Lower lobe of right lung (tissue), 2 donors: ENCODE measurements around the gene USF2. TPM values are rescaled to one million over a fixed set of nuclear protein-coding genes. Genes with fewer than 3 reads are reported as not detected.

Experiments used
- ATAC-seq, 2 donors: fragments of 200-7000 bp; cut with Tn5 transposase; one replicate each; pipeline ENCODE4 v1.9.1; 2020 to 2022; ENCODE audit warnings: mild to moderate bottlenecking in 2 of 2, moderate library complexity in 2 of 2
- DNase-seq: peaks from one replicate; pipeline ENCODE4 v3.0.0-alpha.2; 2020
- H3K27ac ChIP-seq: fragments of 200-600 bp; one replicate; pipeline ENCODE4 v1.8.0; 2022
- H3K27me3 ChIP-seq: fragments of 200-600 bp; one replicate; pipeline ENCODE4 v1.8.0; 2022; ENCODE audit warnings: low read depth
- H3K36me3 ChIP-seq: fragments of 200-600 bp; one replicate; pipeline ENCODE4 v1.8.0; 2022; ENCODE audit warnings: mild to moderate bottlenecking
- H3K4me1 ChIP-seq: fragments of 200-600 bp; one replicate; pipeline ENCODE4 v1.8.0; 2022
- H3K4me3 ChIP-seq: fragments of 200-600 bp; one replicate; pipeline ENCODE4 v1.8.0; 2022; ENCODE audit warnings: mild to moderate bottlenecking
- H3K9me3 ChIP-seq: fragments of 200-600 bp; one replicate; pipeline ENCODE4 v1.8.0; 2022
- CTCF ChIP-seq: fragments of 200-600 bp; IDR thresholded peaks from one replicate; pipeline ENCODE4 v1.8.0; 2022; ENCODE audit warnings: antibody characterized with exemption, mild to moderate bottlenecking
- intact Hi-C: fragments of 100-400 bp; cut with DNase I; formaldehyde crosslinking; loops from one replicate; pipeline ENCODE4 v1.11.0; 2022
- total RNA-seq: library from RNA; stranded (reverse); fragmentation: NEBNext Ultra II Directional; extraction: Animal tissue kit (Norgen Biotek cat#: 25700); gene quantifications from one replicate; pipeline ENCODE4 v1.2.1, GENCODE V29; 2021
- donor health status: DM: no; HTN: yes; CAD: no; lungs with severe emphysema.

Gene USF2
- total RNA-seq, 1 donor from 2014 or later, result 171 TPM

- no peak for TF ChIP-seq CTCF
- no peak overlapping the region for H3K27ac ChIP-seq
- no peak overlapping the region for H3K4me3 ChIP-seq
- H3K4me1 ChIP-seq, result no peaks in the 10 kb centered on the region
- peaks cover 13% of the 10 kb centered on the region for H3K27me3 ChIP-seq
- DNase-seq, result no peak
- intact Hi-C loops, result no loop called here
- no peaks in the 10 kb centered on the region for H3K36me3 ChIP-seq
- H3K9me3 ChIP-seq, result no peaks in the 10 kb centered on the region
- no peak for ATAC-seq
Observed at GRCh38 chr19:35288906-35289305, 20.1 kb downstream of the USF2 start.

- ATAC-seq (no peak), DNase-seq (no peak)
- H3K4me1 ChIP-seq, result no peaks in the 10 kb centered on the region
- no peaks in the 10 kb centered on the region for H3K9me3 ChIP-seq
- no peaks in the 10 kb centered on the region for H3K36me3 ChIP-seq
- H3K4me3 ChIP-seq, result no peak overlapping the region
- TF ChIP-seq CTCF, result no peak
- H3K27ac ChIP-seq, result no peak overlapping the region
- peaks cover 15% of the 10 kb centered on the region for H3K27me3 ChIP-seq
- intact Hi-C loops, result no loop called here
Observed at GRCh38 chr19:35290381-35291127, 21.8 kb downstream of the USF2 start.

GRCh38 chr19:35291259-35291658, 22.5 kb downstream of the USF2 start:
- Histone ChIP-seq H3K4me3 (no peak overlapping the region), H3K9me3 (no peaks in the 10 kb centered on the region), H3K27ac (no peak overlapping the region), H3K36me3 (no peaks in the 10 kb centered on the region), H3K4me1 (no peaks in the 10 kb centered on the region), H3K27me3 (peaks cover 15% of the 10 kb centered on the region)
- intact Hi-C loops, result no loop called here
- no peak for DNase-seq
- TF ChIP-seq CTCF, result no peak
- ATAC-seq, result no peak

GRCh38 chr19:35291916-35292315, 23.2 kb downstream of the USF2 start, which contains the start of gene MAG:
MAG (plus strand) TSS chr19:35292161; CDS start chr19:35295409, 3,248 bp downstream.
- Histone ChIP-seq H3K27me3 (peaks cover 15% of the 10 kb centered on the region), H3K9me3 (no peaks in the 10 kb centered on the region), H3K4me1 (no peaks in the 10 kb centered on the region), H3K27ac (no peak within 1 kb of the TSS), H3K4me3 (no peak within 1 kb of the TSS), H3K36me3 (no peaks in the 10 kb centered on the region)
- no peak for TF ChIP-seq CTCF
- intact Hi-C loops, result no loop called here
- no peak for ATAC-seq
- no peak for DNase-seq

GRCh38 chr19:35292421-35293362, 23.9 kb downstream of the USF2 start:
- Histone ChIP-seq H3K4me3 (no peak overlapping the region), H3K9me3 (no peaks in the 10 kb centered on the region), H3K4me1 (no peaks in the 10 kb centered on the region), H3K36me3 (no peaks in the 10 kb centered on the region), H3K27ac (no peak overlapping the region), H3K27me3 (peaks cover 10% of the 10 kb centered on the region)
- DNase-seq, result no peak
- no peak for ATAC-seq
- intact Hi-C loops, result no loop called here
- no peak for TF ChIP-seq CTCF
